SIG-M5 (cell line): ENCODE results near the gene SLC22A12.

ENCODE experiments used
- DNase-seq: peaks from one replicate; lab custom pipeline; 2025; lab: John Stamatoyannopoulos, UW

Gene SLC22A12

GRCh38 chr11:64626637-64627036, 35.6 kb downstream of the SLC22A12 start:
- DNase-seq, result no peak

- DNase-seq, result no peak
Observed at GRCh38 chr11:64627371-64627770, 36.4 kb downstream of the SLC22A12 start.

- no peak for DNase-seq
Observed at GRCh38 chr11:64628596-64628995, 37.6 kb downstream of the SLC22A12 start.

DNA sequence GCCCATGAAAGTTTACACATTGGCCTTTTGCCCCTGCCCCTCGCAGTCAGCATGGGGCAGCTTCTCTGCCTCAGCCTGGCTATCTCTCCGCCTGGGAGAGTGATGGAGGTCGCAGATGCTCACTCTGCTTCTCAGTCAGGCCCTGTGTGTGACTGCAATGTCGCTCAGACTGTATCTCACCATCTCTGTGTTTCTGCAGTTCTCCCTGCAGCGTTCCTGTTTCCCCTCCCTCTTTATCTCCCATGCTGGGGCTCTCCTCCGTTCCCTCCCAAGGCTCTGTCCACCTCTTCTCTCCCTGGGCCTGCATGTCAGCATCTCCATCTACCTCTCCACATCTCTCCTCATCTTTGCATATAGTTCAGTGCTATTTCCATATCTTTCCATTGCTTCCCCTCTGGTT, 38.1 kb downstream of the SLC22A12 start:
- no peak for DNase-seq

DNA sequence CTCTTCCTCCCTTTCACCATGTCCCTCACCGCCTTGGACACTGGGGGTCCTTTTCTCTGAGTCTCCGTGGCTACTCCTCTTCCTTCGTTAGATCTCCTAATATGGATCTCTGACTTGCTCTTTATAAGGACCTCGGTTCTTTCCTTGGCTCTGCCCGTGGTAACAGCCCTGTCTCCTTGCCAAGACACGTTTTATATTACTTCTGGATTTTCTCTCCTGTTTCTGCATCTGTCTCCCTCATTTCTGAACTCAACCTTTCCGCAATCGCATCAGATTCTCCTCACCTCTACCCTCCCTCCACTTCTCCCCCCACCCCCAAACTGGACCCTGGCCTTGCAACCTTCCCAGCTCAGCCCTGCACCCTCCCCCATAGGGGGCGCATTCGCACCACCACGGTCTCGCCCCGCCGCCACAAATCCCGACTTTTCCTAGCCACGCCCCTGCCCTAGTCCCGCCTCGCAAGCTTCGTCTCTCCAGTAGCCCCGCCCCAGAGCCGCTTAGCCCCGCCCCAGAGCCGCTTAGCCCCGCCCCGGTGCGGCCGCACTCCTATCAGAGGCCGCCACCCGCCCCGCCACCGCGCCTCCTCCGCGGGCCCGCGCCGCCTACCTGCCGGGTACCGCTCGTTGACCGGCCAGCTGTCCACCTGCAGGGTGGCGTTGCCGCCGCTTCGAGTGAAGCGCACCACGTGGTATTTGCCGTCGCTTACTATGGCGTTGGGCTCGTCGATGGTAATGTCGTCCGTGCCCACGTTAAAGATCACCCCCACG, 39.0 kb downstream of the SLC22A12 start:
- no peak for DNase-seq

DNA sequence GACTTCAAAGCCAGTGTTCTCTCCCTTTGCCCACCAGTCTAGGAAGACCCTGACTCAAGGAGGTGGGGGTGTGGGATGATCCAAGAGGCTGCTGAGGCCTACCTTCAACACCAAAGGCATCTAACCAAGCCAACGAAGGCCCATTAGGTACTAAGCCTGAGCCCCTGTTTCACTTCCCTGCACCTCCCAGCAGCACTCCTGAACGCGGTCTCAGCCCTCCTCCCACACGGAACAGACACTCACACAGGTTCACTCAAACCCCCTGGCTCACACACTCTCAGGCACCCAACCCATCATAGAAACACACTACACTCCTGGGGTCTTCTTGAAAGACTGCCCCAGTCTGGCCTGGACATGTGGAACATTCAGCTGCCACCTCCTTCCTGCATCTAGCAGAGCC, 40.7 kb downstream of the SLC22A12 start:
- no peak for DNase-seq

DNA sequence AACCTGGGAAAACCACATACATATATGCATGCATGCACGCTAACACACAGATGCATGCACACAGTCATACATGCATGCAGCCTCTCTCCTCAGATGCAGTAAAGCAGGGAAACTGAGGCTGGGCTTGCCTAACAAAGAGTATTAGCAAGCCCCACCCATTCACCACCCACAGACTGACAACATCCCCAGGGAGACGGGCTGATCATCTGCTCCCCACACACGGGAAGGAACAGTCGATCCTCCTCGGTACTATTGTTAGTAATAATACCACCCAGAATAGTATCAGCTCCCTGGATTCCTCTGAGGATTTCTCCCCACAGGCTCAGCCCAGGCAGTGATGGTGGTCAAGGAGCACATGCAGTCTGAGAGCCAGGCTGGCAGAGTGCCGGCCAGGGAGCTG, 41.2 kb downstream of the SLC22A12 start:
- no peak for DNase-seq

GRCh38 chr11:64632654-64633053, 41.6 kb downstream of the SLC22A12 start:
- DNase-seq, result no peak

DNA sequence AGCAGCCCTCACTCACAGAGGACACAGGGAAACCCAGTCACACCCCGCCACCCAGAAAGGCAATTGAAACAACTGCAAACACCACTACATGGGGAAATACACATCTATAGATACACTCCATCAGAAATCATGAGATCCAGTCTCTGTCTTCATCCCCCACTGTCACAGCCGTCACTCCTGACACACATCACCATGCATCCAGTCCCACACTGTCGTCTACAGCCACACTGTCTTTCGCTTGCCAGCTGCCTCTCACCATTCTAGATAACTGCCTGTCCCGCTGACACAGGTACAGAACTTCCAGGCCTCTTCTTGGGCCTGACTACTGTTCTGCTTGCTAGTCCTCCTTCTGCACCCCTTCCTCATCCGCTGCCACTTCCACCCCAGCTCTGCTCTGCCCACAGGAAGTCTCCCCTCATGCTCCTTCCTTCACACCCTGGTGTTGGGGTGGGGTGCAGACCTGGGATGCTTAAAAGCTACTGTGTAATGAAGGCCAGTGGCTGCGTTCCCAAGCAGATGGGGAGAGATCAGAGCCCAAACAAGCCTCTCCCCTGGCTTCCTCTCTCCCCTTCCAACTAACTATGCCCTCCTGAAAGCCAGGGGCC, 42.6 kb downstream of the SLC22A12 start:
- no peak for DNase-seq

GRCh38 chr11:64637334-64638017, 46.5 kb downstream of the SLC22A12 start:
- DNase-seq, result no peak

GRCh38 chr11:64638018-64638665, 47.1 kb downstream of the SLC22A12 start:
- DNase-seq, result no peak

- DNase-seq, result no peak
Observed at GRCh38 chr11:64638829-64639228, 47.8 kb downstream of the SLC22A12 start.

- DNase-seq, result no peak
Observed at GRCh38 chr11:64639885-64640284, 48.9 kb downstream of the SLC22A12 start.

DNA sequence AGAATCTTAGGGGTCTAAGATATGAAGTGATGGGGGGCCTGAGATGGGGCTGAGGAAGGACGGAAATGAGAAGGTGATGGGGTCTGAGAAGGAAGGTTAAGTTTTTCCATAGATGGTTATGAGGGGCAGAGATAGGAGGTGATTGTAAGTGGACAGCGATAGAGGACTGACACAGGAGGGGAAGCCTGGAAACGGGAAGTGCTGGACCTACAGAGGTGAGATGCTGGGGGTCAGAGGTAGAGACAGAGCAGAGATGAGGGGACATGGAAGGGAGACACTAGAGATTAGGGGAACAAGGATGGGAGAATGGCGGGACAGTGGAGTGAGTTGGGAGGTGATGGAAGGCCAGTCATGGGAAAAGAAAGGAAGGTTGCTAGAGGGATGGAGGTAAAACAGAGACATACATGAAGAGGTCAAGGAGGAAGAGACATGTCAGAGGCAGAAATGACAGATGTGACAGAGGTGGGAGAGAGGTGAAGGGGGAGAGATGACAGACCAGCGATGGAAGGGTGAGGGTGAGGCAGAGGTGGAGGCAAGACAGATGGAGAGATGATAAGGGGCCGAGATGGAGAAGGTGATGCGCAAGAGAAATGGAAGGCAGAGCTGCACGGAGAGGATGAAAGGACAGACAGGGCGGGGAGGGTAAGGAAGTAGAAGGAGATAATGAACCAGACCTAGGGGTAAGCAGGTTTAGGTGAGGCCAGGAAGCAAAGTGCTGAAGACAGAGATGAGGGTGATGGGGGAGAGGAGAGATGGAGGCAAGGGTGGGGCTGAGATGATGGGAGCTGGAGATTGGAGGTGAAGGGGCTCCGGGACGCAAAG, 50.8 kb downstream of the SLC22A12 start:
- no peak for DNase-seq

DNA sequence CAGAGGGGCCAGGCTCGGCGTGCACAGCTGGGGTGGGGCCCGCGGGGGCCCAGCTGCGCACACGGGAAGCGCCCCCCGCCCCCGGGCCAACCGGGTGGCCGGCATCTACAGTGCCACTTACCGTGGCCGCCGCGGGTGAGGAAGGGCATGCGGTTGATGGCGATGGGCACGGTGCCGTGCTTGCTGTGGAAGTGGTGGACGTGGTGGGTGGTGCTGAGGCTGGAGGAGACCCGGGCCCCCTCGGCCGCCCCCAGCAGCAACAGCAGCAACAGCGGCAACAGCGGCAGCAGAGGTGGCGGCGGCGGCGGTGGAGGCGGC, 51.4 kb downstream of the SLC22A12 start:
- DNase-seq, result no peak

GRCh38 chr11:64642871-64643255, 51.8 kb downstream of the SLC22A12 start:
- DNase-seq, result no peak

DNA sequence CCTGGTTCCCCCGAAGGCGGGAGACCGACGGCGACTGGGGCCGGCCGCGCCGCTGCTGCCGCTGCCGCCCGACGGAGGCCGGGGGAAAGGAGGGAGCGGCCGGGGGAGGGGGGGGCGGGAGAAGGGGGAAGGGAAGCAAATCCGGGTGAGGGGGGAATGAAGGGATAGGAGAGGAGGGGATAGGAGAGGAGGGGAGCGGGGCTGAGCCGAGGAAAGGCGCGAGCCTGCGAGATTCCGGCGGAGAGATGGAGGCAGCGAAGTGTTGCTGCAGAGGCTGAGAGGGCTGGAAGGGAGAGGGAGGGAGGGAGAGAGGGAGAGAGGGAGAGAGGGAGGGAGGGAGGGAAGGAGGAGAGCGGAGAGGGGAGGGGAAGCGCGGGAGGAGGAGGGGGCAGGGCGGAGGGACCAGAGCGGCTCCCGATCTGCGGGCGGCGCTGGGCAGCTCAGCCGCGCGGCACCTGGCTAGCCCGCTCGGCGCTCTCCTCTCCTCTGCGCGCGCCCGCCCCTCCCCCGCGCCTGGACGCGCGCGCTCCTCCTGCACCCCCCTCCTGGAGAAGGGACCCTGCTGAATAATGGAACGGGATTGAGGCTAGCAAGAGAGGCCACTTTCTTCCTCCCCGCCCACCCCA, 52.3 kb downstream of the SLC22A12 start:
- DNase-seq, result no peak

DNA sequence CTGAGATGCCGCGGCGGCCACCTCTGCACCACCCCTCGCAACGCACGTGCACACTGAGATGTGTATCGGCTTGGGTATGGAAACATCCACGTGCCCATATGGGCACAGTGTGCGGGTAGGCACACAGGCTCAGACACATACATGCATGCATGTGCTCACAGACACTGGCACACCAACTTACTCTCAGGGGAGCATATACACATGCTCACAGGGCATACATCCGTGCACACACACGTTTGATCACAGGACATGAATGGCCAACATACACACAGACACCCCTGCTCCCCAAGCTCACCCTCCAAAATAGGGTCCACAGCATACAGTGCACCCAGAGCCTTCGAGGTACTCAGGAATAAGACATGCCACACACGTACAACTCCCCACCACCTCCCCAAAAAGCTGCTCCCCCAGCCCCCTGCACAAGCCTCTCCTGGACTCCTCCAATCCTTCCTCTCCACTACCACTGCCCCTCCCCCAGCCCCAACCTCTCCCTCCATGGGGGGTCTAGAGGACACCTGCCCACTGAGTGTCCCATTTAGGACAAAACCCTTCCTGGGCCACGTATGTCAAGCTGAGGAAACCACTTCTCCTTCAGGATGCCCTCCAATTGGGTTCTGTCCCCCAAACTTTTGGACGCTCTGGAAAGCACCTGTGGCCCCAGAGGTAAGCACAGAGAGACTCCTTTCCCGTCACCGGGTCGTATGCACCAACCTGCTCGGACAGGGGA, 53.1 kb downstream of the SLC22A12 start:
- no peak for DNase-seq

- no peak for DNase-seq
Observed at GRCh38 chr11:64644647-64645275, 53.7 kb downstream of the SLC22A12 start.

DNA sequence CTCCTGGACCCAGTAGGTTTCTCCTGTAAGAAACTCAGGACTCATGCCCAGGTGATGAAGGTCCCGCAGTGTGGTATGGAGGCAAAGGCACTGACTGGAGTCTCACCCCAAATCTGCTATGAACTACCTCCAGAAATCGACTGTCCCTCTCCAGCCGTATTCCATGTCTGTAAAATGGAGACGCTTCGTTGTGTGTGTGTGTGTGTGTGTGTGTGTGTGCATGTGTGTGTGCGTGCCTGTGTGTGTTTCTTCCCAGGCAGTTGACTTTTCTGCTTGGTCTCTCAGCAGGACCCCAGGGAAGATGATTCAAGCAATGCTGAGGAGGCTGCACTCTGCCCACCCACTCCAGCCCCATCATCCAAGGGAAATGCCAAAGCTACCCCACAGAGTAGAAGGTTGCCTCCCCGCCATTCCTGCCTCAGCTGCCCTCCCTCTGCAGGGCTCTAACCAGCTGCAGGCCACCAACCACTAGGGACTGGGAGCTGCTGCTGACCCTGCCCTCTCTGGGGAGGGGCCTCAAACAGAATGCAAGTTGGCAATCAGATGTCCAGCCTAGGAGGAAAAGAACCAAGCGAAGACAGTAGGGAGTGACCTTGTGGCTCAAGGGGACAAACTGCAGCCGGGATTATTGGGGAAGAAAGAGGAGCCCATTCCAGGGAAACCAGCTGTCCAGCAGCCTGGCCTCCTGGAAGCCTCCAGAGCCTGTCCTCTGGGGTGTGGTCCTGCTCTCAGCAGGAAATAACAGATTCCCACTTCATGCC, 56.2 kb downstream of the SLC22A12 start:
- no peak for DNase-seq
